AML-193 (cell line): ENCODE data around the gene PTGFR.
A peak's percentile ranks its signal among the peaks of the same experiment; 100 is the strongest.

Source experiments
- DNase-seq, 2 experiments: peaks; one replicate each; lab custom pipeline; 2025; lab: John Stamatoyannopoulos, UW

Gene PTGFR

GRCh38 chr1:78520843-78521242 is 30.1 kb downstream of the PTGFR start:
- DNase-seq = no peak

- DNase-seq = no peak
Measured at GRCh38 chr1:78522136-78522535, 31.4 kb downstream of the PTGFR start.

- no peak for DNase-seq
Measured at GRCh38 chr1:78526496-78526895, 35.7 kb downstream of the PTGFR start.

- no peak for DNase-seq
Measured at GRCh38 chr1:78527706-78528105, 36.9 kb downstream of the PTGFR start.

DNA sequence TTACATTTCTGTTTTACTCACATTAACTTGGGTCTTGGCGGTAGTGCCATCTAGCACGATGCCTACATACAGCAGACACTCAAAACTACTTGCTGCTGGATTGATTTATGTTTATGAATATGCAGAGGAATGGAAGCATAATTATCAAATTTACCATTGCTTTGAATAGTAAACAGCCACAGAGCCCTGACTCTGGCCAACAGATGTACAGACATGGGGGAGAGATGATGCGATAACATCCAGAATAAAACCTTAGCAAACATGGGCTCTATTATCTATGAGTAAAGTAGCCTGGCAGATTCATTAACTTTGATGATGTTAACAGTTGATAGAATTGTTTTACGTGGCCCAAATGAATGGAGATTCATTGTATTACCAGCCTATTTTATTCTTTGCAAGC is 42.8 kb downstream of the PTGFR start:
- DNase-seq = no peak

- no peak for DNase-seq
Measured at GRCh38 chr1:78535286-78535685, 44.5 kb downstream of the PTGFR start.

DNA sequence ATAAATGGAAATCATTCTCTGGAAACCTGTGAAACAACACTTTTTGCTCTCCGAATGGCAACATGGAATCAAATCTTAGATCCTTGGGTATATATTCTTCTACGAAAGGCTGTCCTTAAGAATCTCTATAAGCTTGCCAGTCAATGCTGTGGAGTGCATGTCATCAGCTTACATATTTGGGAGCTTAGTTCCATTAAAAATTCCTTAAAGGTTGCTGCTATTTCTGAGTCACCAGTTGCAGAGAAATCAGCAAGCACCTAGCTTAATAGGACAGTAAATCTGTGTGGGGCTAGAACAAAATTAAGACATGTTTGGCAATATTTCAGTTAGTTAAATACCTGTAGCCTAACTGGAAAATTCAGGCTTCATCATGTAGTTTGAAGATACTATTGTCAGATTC is 45.7 kb downstream of the PTGFR start:
- no peak for DNase-seq

DNA sequence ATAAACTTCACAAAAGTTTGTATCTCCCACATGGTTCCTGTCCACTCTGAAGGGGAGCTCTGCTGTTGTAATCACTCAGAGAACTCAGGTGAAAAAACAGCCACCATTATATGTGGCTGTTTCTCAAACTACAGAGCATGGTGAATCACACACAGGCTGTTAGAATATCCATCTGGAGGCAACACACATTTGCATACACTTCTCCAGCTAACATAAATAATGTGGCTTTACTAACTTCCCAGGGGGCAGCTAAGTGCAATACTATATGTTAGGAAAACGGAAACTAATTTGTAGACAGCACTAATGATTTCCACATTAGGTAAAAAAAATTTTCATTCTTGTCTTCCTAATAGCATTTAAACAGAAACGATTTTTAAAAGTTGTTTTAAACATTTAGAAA is 49.3 kb downstream of the PTGFR start:
- DNase-seq = no peak

GRCh38 chr1:78541479-78541878 is 50.7 kb downstream of the PTGFR start:
- no peak for DNase-seq

DNA sequence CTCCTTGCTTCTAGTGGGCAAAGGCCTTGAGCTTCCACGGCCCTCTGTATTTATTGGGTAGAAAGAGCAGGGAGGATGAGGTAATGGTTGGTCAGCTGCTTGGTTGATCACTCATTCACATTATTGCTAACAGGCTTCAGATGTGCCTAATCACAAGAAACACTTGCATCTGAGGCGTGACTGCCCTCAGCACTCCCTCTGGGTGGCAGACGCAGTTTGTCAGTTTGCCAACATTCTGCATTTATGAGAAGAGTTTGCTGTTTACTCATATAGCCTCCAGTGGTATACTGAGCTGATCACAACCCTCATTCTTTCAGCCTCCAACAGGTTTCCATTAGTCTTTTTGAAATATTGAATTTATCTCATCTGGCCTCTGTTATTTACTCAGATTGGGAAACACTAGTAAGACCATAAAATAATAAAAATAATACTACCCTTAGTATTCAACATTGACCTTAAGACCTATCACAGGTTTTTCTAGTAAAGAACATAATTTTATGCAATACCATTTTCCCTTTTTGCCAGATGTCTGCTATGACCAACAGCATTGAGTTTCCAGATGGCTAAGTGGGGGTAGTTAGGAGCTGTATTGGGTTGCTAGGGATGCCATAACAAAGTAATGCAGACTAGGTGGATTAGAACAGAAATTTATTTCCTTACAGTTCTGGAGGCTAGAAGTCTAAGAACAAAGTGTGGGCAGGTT is 53.3 kb downstream of the PTGFR start:
- DNase-seq = no peak

- no peak for DNase-seq
Measured at GRCh38 chr1:78547081-78547480, 56.3 kb downstream of the PTGFR start.

DNA sequence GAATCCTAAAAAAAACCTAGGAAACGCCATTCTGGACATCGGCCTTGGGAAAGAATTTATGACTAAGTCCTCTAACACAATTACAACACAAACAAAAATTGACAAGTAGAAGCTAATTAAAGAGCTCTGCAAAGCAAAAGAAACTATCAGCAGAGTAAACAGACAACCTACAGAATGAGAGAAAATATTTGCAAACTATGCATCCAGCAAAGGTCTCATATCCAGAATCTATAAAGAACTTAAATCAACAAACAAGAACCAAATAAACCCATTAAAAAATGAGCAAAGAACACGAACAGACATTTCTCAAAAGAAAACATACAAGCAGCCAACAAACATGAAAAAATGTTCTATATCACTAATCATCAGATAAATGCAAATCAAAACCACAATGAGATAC is 58.6 kb downstream of the PTGFR start:
- no peak for DNase-seq

DNA sequence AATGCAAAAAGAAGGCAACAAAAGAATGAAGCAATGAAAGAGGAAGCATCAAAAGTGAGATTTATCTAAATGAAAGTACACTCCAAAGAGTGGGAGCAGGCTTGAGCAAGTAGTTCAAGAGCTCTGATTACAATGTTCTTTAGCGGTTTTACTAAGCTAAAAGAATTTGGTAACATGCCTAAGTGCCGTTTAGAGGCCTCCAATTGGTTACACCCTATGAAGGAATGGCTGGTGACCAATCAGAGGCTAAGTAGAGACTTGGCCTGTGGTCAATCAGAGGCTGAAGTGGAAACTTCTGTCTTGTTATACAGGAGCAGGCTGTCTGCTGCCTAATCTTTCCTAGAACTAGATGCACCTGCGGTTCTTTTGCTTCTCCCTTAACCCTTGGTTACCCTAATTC is 59.1 kb downstream of the PTGFR start:
- no peak for DNase-seq

- peak; percentile 13 to 31 for DNase-seq
Measured at GRCh38 chr1:78553859-78554258, 63.1 kb downstream of the PTGFR start.

DNA sequence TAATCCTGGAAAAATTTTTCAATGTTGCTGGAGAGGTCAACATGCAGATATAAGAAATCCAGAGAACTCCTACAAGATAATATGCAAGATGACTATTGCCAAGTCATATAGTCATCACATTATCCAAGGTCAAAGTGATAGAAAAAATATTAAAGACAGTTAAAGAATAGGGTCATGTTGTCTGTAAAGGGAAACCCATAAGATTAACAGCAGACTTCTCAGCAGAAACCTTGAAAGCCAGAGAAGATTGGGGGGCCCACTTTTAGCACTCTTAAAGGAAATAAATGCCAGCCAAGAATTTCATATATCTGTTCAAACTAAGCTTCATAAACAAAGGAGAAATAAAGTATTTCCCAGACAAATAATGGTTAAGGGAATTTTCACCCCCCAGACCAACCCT is 64.1 kb downstream of the PTGFR start:
- DNase-seq = no peak

GRCh38 chr1:78559680-78560079 is 68.9 kb downstream of the PTGFR start:
- no peak for DNase-seq

- DNase-seq = no peak
Measured at GRCh38 chr1:78560811-78561210, 70.0 kb downstream of the PTGFR start.

- no peak for DNase-seq
Measured at GRCh38 chr1:78561856-78562255, 71.1 kb downstream of the PTGFR start.

- no peak for DNase-seq
Measured at GRCh38 chr1:78565393-78565792, 74.6 kb downstream of the PTGFR start.

DNA sequence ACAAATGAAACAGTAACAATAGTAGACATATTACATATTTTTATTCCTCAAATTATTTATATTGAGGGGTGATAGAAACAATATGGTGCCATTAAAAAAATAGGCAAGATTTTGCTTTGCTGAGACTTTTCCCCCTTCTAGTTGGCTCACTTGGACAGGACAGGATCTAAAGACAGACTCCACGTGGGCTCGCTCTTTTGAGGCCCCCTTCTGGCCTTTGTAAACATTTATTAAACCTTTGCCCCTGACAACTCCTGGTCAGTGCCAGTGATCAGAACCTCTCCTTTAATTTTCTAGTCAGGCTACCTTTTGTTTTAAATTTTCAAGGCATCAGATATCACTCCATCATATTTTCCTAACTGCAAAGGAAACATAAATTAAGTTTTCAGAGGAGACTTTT is 79.8 kb downstream of the PTGFR start:
- no peak for DNase-seq

DNA sequence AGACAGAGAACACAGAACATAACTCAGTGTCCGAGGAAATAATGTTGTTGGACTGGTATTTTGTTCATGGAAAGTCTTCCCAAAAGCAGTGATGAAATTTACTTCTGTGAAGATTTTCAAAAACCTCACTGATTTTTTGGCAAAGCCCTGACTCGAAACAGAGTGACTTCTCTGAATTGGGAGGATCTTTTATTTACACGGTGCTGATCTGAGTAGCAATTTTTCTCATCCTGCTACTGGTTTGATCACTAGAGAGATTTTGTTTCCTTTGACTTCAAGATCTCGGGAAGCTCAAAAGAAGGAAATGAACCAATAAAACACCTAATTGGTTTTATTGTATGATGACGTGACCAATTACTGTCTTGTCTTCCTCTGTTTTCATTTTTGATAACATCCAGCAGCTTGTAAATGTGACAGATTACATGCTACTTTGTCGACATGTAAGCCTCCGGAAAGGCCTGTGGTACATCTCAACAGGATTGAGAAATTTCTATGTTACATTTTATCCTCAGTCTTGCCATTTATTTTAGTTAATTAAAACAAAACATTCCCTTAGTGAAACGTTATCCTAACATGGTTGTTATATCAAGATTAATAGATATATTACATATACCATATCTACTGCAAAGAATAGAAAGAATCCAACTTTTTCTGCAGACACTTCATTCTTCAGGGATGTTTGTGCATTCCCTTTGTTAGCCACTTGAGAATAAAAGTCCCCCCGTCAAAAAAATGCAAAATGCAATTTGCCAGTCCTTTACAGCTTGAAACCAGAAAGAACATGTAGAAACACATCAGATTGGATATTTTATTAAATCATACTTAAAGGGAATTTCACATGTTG is 86.7 kb downstream of the PTGFR start:
- no peak for DNase-seq

- no peak for DNase-seq
Measured at GRCh38 chr1:78586572-78586971, 95.8 kb downstream of the PTGFR start.

- DNase-seq = no peak
Measured at GRCh38 chr1:78587211-78587610, 96.4 kb downstream of the PTGFR start.
